OCI-LY7 (cell line): ENCODE measurements around the gene ZNF672.

Source experiments
- EZH2phosphoT487 ChIP-seq: fragments of 200-600 bp; sonication (generic); IDR thresholded peaks from 2 replicates; pipeline ENCODE4 v1.6.1; 2018; ENCODE audit warnings: low read depth, borderline replicate concordance, mild to moderate bottlenecking, mixed run types, antibody characterized with exemption, low read length, moderate library complexity, mixed read lengths
- TF ChIP-seq, protein P1 (sequence below): fragments of 200-600 bp; sonication (generic); conservative IDR thresholded peaks from 2 replicates; pipeline ENCODE4 v1.5.1; 2014; ENCODE audit warnings: mild to moderate bottlenecking, antibody characterized with exemption, low read length, moderate library complexity, mixed read lengths

GRCh38 chr1:248847181-248847955 is 9.3 kb downstream of the ZNF672 start:
- TF ChIP-seq, protein P1, sequence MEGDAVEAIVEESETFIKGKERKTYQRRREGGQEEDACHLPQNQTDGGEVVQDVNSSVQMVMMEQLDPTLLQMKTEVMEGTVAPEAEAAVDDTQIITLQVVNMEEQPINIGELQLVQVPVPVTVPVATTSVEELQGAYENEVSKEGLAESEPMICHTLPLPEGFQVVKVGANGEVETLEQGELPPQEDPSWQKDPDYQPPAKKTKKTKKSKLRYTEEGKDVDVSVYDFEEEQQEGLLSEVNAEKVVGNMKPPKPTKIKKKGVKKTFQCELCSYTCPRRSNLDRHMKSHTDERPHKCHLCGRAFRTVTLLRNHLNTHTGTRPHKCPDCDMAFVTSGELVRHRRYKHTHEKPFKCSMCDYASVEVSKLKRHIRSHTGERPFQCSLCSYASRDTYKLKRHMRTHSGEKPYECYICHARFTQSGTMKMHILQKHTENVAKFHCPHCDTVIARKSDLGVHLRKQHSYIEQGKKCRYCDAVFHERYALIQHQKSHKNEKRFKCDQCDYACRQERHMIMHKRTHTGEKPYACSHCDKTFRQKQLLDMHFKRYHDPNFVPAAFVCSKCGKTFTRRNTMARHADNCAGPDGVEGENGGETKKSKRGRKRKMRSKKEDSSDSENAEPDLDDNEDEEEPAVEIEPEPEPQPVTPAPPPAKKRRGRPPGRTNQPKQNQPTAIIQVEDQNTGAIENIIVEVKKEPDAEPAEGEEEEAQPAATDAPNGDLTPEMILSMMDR = no peak
- no peak for TF ChIP-seq EZH2phosphoT487
